ENCODE data around the gene MAPRE2. TPM values are rescaled to one million over a fixed set of nuclear protein-coding genes. Genes with fewer than 3 reads are reported as not detected.

The MAPRE2 gene
- 28.9 TPM for total RNA-seq

- DNase-seq, result peak; percentile 99
Measured at GRCh38 chr18:35040988-35041814, at the start of gene MAPRE2. Gene MAPRE2 (plus strand): TSS chr18:35041413. CDS start chr18:35041540, 127 bp downstream.

- no peak for DNase-seq
Measured at GRCh38 chr18:34991561-34991960, 49.7 kb upstream of the MAPRE2 start.

- DNase-seq, result no peak
Measured at GRCh38 chr18:34993289-34993688, 47.9 kb upstream of the MAPRE2 start.

GRCh38 chr18:34995746-34996145 lies 45.5 kb upstream of the MAPRE2 start:
- no peak for DNase-seq

- DNase-seq, result peak; percentile 6
Measured at GRCh38 chr18:34998661-34999060, 42.6 kb upstream of the MAPRE2 start.

- peak; percentile 74 for DNase-seq
Measured at GRCh38 chr18:34999756-35000289, 41.4 kb upstream of the MAPRE2 start.

- peak; percentile 3 for DNase-seq
Measured at GRCh38 chr18:35000457-35000856, 40.8 kb upstream of the MAPRE2 start.

- no peak for DNase-seq
Measured at GRCh38 chr18:35002120-35002519, 39.1 kb upstream of the MAPRE2 start.

- DNase-seq, result peak; percentile 86
Measured at GRCh38 chr18:35005963-35006577, 35.1 kb upstream of the MAPRE2 start.

GRCh38 chr18:35010156-35010555 lies 31.1 kb upstream of the MAPRE2 start:
- no peak for DNase-seq

GRCh38 chr18:35010993-35011392 lies 30.2 kb upstream of the MAPRE2 start:
- DNase-seq, result no peak

GRCh38 chr18:35019933-35020332 lies 21.3 kb upstream of the MAPRE2 start:
- no peak for DNase-seq

GRCh38 chr18:35022426-35023001 lies 18.7 kb upstream of the MAPRE2 start:
- DNase-seq, result no peak

- no peak for DNase-seq
Measured at GRCh38 chr18:35024196-35024595, 17.0 kb upstream of the MAPRE2 start.

GRCh38 chr18:35024965-35025364 lies 16.2 kb upstream of the MAPRE2 start:
- DNase-seq, result peak; percentile 98

GRCh38 chr18:35026407-35027061 lies 14.7 kb upstream of the MAPRE2 start:
- peak; percentile 59 for DNase-seq

GRCh38 chr18:35027206-35027605 lies 14.0 kb upstream of the MAPRE2 start:
- no peak for DNase-seq

- no peak for DNase-seq
Measured at GRCh38 chr18:35028536-35028935, 12.7 kb upstream of the MAPRE2 start.

GRCh38 chr18:35029103-35029502 lies 12.1 kb upstream of the MAPRE2 start:
- no peak for DNase-seq

GRCh38 chr18:35029770-35030169 lies 11.4 kb upstream of the MAPRE2 start:
- DNase-seq, result no peak

GRCh38 chr18:35030277-35030989 lies 10.8 kb upstream of the MAPRE2 start:
- no peak for DNase-seq

GRCh38 chr18:35032113-35032512 lies 9.1 kb upstream of the MAPRE2 start:
- no peak for DNase-seq
